Measurements from ENCODE around the gene HSD11B1.

GRCh38 chr1:209707308-209707707 lies 2.7 kb downstream of the HSD11B1 start:
- TF ChIP-seq CTCF (IDR thresholded peaks at IDR 0.05) (no peak), POLR2A (IDR thresholded peaks at IDR 0.05) (no peak)
